ENCODE measurements around the gene PSMD9.

DNA sequence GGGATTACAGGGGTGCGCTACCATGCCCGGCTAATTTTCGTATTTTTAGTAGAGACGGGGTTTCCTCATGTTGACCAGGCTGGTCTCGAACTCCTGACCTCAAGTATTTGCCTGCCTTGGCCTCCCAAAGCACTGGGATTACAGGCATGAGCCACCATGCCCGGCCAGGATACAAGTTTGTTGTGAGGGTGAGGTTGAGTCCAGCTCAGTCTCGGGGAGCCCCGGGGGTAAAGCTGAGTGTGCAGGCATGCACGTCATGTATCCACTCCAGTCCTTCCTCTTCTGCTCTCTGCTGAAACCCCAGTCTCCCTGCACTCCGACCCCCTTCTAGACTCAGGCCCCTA lies 30.3 kb upstream of the PSMD9 start:
- no peak for TF ChIP-seq CTCF (IDR thresholded peaks at IDR 0.05; ENCODE audit: low read length)
- TF ChIP-seq EZH2 (optimal IDR thresholded peaks at IDR 0.05; ENCODE audit: low read depth, low read length): no peak
